SU-DHL-6 (cell line): ENCODE measurements around the gene RAC2.

ENCODE experiments used
- EZH2phosphoT487 ChIP-seq: fragments of 200-600 bp; sonication (generic), shearing (Covaris generic); conservative IDR thresholded peaks from 2 replicates; pipeline ENCODE4 v1.6.1; 2018; ENCODE audit warnings: mild to moderate bottlenecking, antibody characterized with exemption, low read length, moderate library complexity, mixed read lengths
- TF ChIP-seq, protein P1 (sequence below): fragments of 200-600 bp; sonication (generic); IDR thresholded peaks from one replicate; pipeline ENCODE4 v1.5.1; 2017; ENCODE audit warnings: antibody characterized with exemption, mild to moderate bottlenecking, low read length, moderate library complexity; ENCODE audit not compliant: insufficient read depth, poor library complexity, severe bottlenecking

DNA sequence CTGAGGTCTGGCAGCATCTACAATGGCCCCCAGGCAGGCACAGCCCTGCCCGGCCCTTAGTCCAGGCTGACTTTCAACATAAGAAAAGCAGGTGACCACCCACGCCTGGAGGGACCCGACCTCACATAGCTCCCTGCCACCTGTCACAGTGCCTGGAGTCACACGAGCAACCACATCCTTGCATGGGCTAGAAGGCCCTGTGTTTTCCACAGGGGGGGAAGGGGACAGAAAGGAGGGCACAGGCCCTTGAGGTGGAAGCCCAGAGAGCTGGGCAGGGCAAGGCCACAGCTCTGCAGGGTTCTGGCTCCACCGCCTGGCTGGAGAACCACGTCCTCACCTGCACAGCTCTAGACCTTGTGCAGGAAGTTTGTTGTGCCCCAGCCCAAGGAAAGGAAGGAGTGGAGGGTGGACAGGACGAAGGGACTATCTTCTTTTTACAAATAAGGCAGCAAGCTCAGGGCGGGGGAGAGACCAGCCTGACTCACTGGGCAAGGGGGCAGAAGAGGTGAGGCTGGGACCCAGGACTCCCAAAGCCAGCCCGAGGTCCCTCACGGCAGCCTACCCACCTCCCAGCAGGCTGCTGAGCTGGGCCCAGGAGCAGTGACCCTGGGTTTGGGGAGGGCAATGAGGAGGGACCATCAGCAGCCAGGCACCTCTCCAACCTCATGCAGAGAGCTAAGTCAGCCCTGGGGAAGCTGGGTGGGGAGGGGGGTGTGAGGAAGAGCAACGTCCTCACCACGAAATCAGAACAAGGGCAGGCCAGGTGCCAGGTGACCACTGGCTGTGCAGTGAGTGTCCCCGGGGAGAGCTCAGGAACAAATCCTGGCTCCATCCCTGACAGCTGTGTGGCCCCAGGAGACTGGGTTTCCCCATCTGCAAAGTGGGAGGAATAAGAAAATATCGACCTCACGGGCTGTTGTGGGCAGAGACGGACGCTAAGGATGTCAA is 60.4 kb downstream of the RAC2 start:
- TF ChIP-seq, protein P1, sequence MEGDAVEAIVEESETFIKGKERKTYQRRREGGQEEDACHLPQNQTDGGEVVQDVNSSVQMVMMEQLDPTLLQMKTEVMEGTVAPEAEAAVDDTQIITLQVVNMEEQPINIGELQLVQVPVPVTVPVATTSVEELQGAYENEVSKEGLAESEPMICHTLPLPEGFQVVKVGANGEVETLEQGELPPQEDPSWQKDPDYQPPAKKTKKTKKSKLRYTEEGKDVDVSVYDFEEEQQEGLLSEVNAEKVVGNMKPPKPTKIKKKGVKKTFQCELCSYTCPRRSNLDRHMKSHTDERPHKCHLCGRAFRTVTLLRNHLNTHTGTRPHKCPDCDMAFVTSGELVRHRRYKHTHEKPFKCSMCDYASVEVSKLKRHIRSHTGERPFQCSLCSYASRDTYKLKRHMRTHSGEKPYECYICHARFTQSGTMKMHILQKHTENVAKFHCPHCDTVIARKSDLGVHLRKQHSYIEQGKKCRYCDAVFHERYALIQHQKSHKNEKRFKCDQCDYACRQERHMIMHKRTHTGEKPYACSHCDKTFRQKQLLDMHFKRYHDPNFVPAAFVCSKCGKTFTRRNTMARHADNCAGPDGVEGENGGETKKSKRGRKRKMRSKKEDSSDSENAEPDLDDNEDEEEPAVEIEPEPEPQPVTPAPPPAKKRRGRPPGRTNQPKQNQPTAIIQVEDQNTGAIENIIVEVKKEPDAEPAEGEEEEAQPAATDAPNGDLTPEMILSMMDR = no peak
- TF ChIP-seq EZH2phosphoT487 = no peak
